ENCODE data around the gene SCAMP4.

DNA sequence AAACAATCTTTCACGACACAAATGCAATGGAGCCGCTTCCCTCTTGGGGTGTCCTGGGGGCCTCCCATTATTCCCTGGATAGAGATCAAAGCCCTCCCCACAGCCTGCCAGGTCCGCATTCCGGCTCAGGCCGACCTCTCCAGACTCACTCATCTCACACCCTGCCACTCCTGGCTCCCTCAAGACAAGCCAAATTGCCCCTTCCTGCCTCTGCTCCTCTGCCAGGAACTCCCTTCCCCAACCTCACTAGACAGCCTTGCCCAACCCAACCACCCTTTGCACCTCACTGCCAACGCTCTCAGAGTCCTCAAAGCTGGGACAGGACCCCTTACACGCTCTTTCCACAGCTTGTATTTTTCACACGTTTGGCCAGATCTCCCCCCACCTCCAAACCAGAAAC is 21.4 kb upstream of the SCAMP4 start:
- no peak for TF ChIP-seq MXD4 (CRISPR knock-in tag; IDR thresholded peaks at IDR 0.05; ENCODE audit: borderline replicate concordance)
- TF ChIP-seq HMGA2 (CRISPR knock-in tag; IDR thresholded peaks at IDR 0.05), result no peak
- no peak for TF ChIP-seq GABPB1 (CRISPR knock-in tag; IDR thresholded peaks at IDR 0.05)
- no peak for TF ChIP-seq TEAD4 (CRISPR knock-in tag; IDR thresholded peaks at IDR 0.05)
- TF ChIP-seq, protein P1, sequence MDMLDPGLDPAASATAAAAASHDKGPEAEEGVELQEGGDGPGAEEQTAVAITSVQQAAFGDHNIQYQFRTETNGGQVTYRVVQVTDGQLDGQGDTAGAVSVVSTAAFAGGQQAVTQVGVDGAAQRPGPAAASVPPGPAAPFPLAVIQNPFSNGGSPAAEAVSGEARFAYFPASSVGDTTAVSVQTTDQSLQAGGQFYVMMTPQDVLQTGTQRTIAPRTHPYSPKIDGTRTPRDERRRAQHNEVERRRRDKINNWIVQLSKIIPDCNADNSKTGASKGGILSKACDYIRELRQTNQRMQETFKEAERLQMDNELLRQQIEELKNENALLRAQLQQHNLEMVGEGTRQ (CRISPR knock-in tag; IDR thresholded peaks at IDR 0.05), result no peak
- TF ChIP-seq, protein P2, sequence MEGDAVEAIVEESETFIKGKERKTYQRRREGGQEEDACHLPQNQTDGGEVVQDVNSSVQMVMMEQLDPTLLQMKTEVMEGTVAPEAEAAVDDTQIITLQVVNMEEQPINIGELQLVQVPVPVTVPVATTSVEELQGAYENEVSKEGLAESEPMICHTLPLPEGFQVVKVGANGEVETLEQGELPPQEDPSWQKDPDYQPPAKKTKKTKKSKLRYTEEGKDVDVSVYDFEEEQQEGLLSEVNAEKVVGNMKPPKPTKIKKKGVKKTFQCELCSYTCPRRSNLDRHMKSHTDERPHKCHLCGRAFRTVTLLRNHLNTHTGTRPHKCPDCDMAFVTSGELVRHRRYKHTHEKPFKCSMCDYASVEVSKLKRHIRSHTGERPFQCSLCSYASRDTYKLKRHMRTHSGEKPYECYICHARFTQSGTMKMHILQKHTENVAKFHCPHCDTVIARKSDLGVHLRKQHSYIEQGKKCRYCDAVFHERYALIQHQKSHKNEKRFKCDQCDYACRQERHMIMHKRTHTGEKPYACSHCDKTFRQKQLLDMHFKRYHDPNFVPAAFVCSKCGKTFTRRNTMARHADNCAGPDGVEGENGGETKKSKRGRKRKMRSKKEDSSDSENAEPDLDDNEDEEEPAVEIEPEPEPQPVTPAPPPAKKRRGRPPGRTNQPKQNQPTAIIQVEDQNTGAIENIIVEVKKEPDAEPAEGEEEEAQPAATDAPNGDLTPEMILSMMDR (IDR thresholded peaks at IDR 0.05), result no peak
- TF ChIP-seq ZNF671 (CRISPR knock-in tag; IDR thresholded peaks at IDR 0.05), result no peak
- TF ChIP-seq ZNF416 (CRISPR knock-in tag; IDR thresholded peaks at IDR 0.05), result no peak
- TF ChIP-seq ZNF121 (CRISPR knock-in tag; IDR thresholded peaks at IDR 0.05), result no peak
- TF ChIP-seq, protein P3, sequence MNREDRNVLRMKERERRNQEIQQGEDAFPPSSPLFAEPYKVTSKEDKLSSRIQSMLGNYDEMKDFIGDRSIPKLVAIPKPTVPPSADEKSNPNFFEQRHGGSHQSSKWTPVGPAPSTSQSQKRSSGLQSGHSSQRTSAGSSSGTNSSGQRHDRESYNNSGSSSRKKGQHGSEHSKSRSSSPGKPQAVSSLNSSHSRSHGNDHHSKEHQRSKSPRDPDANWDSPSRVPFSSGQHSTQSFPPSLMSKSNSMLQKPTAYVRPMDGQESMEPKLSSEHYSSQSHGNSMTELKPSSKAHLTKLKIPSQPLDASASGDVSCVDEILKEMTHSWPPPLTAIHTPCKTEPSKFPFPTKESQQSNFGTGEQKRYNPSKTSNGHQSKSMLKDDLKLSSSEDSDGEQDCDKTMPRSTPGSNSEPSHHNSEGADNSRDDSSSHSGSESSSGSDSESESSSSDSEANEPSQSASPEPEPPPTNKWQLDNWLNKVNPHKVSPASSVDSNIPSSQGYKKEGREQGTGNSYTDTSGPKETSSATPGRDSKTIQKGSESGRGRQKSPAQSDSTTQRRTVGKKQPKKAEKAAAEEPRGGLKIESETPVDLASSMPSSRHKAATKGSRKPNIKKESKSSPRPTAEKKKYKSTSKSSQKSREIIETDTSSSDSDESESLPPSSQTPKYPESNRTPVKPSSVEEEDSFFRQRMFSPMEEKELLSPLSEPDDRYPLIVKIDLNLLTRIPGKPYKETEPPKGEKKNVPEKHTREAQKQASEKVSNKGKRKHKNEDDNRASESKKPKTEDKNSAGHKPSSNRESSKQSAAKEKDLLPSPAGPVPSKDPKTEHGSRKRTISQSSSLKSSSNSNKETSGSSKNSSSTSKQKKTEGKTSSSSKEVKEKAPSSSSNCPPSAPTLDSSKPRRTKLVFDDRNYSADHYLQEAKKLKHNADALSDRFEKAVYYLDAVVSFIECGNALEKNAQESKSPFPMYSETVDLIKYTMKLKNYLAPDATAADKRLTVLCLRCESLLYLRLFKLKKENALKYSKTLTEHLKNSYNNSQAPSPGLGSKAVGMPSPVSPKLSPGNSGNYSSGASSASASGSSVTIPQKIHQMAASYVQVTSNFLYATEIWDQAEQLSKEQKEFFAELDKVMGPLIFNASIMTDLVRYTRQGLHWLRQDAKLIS (CRISPR knock-in tag; IDR thresholded peaks at IDR 0.05; ENCODE audit: borderline replicate concordance), result no peak
- TF ChIP-seq ATF1 (CRISPR knock-in tag; IDR thresholded peaks at IDR 0.05), result no peak
- TF ChIP-seq RELA (CRISPR knock-in tag; IDR thresholded peaks at IDR 0.05; ENCODE audit: borderline replicate concordance), result no peak
- TF ChIP-seq, protein P4, sequence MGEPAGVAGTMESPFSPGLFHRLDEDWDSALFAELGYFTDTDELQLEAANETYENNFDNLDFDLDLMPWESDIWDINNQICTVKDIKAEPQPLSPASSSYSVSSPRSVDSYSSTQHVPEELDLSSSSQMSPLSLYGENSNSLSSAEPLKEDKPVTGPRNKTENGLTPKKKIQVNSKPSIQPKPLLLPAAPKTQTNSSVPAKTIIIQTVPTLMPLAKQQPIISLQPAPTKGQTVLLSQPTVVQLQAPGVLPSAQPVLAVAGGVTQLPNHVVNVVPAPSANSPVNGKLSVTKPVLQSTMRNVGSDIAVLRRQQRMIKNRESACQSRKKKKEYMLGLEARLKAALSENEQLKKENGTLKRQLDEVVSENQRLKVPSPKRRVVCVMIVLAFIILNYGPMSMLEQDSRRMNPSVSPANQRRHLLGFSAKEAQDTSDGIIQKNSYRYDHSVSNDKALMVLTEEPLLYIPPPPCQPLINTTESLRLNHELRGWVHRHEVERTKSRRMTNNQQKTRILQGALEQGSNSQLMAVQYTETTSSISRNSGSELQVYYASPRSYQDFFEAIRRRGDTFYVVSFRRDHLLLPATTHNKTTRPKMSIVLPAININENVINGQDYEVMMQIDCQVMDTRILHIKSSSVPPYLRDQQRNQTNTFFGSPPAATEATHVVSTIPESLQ (CRISPR knock-in tag; IDR thresholded peaks at IDR 0.05), result no peak
